Skeletal muscle tissue (tissue), 4 donors: Measurements from ENCODE around the gene DUSP10. TPM values are rescaled to one million over a fixed set of nuclear protein-coding genes. Genes with fewer than 3 reads are reported as not detected.

Experiments used
- H3K27ac ChIP-seq: one replicate; pipeline ENCODE4 v1.7.0; 2013; ENCODE audit warnings: mild to moderate bottlenecking, low read depth, low read length, inconsistent platforms
- H3K27me3 ChIP-seq, 3 donors: one replicate each; pipeline ENCODE4 v1.7.0; 2013; ENCODE audit warnings: low read length in 3 of 3; ENCODE audit not compliant: control insufficient read depth in 3 of 3, insufficient read depth in 3 of 3
- H3K36me3 ChIP-seq, 3 donors: one replicate each; pipeline ENCODE4 v1.7.0; 2013; ENCODE audit warnings: low read length in 3 of 3; ENCODE audit not compliant: control insufficient read depth in 3 of 3, insufficient read depth in 3 of 3
- H3K4me1 ChIP-seq, 3 donors: one replicate each; pipeline ENCODE4 v1.7.0; 2013; ENCODE audit warnings: low read length in 3 of 3, mild to moderate bottlenecking in 3 of 3; ENCODE audit not compliant: control insufficient read depth in 3 of 3, insufficient read depth in 3 of 3
- H3K4me3 ChIP-seq, 3 donors: one replicate each; pipeline ENCODE4 v1.7.0; 2013; ENCODE audit warnings: low read length in 3 of 3
- H3K9ac ChIP-seq, 3 donors: one replicate each; pipeline ENCODE4 v1.7.0; 2013; ENCODE audit warnings: low read length in 3 of 3, mild to moderate bottlenecking in 3 of 3, moderate library complexity in 2 of 3, low read depth in 1 of 3
- H3K9me3 ChIP-seq, 3 donors: one replicate each; pipeline ENCODE4 v1.7.0; 2013; ENCODE audit warnings: low read length in 3 of 3; ENCODE audit not compliant: control insufficient read depth in 3 of 3
- total RNA-seq: library from RNA; depleted of rRNA; stranded (reverse); fragments of >200 nt; gene quantifications from one replicate; pipeline ENCODE4 v1.2.3, GENCODE V29; 2014
- donor health status: Osteomylitis.

DUSP10 gene
- total RNA-seq, 1 donor from 2014 or later, result 28.2 TPM

DNA sequence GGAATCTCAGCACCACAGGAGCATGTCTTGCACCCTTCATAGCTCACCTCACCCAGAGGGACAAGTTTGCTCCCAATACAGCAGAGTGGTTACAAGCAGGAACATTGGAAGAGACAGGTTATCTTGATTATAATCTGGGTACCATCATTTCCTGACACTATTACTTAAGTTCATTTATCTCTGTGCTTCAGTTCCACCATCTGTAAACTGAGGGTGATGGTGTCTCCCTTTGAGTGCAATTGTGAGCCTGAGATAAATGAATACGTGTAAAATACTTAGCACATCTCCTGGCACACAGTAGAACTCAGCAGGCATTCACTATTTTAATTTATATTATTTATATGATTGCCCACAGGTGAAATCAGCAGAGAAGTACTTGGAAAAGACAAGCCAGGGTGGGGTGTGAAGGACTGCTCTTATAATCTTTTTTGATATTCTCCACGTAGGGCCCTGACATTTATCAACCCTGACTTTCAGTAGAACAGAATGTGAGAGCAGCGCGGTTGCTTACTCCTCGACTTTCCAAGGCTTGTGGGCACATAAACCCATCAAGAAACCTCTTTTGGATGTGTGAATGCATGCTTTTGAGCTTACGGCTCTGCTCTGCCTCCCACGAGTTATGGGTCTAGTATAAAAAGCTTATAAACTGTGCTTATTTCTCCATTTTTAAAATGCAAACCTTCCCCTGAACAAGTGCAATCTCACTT, 34.9 kb downstream of the DUSP10 start:
- H3K4me1 ChIP-seq, result peaks cover 20 to 36% (median 26%) of the 10 kb centered on the region in 3 donors
- peaks cover 9 to 20% (median 17%) of the 10 kb centered on the region in 3 donors for H3K36me3 ChIP-seq
- no peak overlapping the region for H3K9ac ChIP-seq
- no peaks in the 10 kb centered on the region for H3K9me3 ChIP-seq
- no peaks in the 10 kb centered on the region for H3K27me3 ChIP-seq
- no peak overlapping the region for H3K27ac ChIP-seq
- no peak overlapping the region for H3K4me3 ChIP-seq

- Histone ChIP-seq H3K4me1 (peaks cover 16 to 29% (median 19%) of the 10 kb centered on the region in 3 donors), H3K27me3 (no peaks in the 10 kb centered on the region), H3K9me3 (no peaks in the 10 kb centered on the region), H3K27ac (no peak overlapping the region), H3K36me3 (peaks cover 9 to 24% (median 17%) of the 10 kb centered on the region in 3 donors), H3K4me3 (no peak overlapping the region), H3K9ac (no peak overlapping the region)
Observed at GRCh38 chr1:221706191-221706590, 35.7 kb downstream of the DUSP10 start.

- Histone ChIP-seq H3K27me3 (no peaks in the 10 kb centered on the region), H3K27ac (no peak overlapping the region), H3K36me3 (peaks cover 9 to 24% (median 21%) of the 10 kb centered on the region in 3 donors), H3K9ac (no peak overlapping the region), H3K4me3 (no peak overlapping the region), H3K4me1 (peaks cover 8 to 16% (median 12%) of the 10 kb centered on the region in 3 donors), H3K9me3 (no peaks in the 10 kb centered on the region)
Observed at GRCh38 chr1:221704306-221704705, 37.6 kb downstream of the DUSP10 start.

DNA sequence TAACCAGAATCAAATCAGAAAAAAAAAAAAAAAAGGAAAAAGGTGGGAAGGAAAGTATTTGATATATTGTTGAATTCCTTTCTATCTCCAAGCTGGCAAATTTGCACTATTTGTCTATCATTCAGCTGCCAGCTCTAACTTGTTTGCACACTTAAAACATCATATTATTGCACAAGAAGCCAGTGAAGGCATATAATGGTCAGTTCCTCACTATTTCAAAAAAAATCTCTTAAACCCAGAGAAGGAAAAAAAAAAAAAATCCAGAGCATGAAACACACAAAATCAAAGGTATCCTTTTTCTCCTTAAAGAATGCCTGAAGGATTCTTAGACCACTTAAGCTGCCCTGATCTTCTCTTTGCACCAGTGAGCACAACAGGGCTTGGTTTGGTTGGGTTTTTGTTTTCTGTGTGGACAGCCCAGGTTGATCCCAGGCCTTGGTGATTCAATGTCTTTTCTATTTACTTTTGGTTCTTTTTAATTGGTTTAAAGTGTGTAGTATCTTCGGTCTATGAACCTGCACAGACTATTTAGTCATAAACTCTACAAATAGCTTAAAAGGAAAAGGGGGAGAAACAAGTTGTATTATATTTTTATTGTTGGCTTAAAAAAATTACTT, 40.2 kb downstream of the DUSP10 start:
- Histone ChIP-seq H3K9me3 (no peaks in the 10 kb centered on the region), H3K36me3 (peaks cover 9 to 24% (median 21%) of the 10 kb centered on the region in 3 donors), H3K27ac (no peak overlapping the region), H3K4me3 (no peak overlapping the region), H3K4me1 (peaks cover 4 to 20% (median 5%) of the 10 kb centered on the region in 3 donors), H3K27me3 (no peaks in the 10 kb centered on the region), H3K9ac (no peak overlapping the region)

DNA sequence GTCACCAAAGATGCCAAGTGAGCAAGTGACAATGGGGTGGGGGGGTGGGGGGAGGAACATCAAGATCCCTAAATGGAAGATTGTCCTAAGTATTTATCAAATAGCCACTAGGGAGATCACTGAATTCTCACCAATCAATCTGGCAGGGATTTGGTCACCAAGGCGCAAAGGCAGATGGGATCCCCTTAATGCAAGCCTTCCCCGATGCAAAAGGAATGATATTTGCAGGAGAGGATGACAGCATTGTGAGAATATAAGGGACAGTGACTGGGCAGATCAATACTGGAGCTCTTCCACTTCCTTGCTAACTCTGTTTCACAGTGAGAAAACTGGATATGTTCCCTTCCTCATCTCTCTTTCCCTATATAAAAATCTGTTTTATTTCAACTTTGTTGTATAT, 40.9 kb downstream of the DUSP10 start:
- peaks cover 4 to 18% (median 5%) of the 10 kb centered on the region in 3 donors for H3K4me1 ChIP-seq
- H3K9ac ChIP-seq, result no peak overlapping the region
- H3K27me3 ChIP-seq, result no peaks in the 10 kb centered on the region
- H3K4me3 ChIP-seq, result no peak overlapping the region
- H3K27ac ChIP-seq, result no peak overlapping the region
- H3K36me3 ChIP-seq, result peaks cover 6 to 22% (median 19%) of the 10 kb centered on the region in 3 donors
- H3K9me3 ChIP-seq, result no peaks in the 10 kb centered on the region

DNA sequence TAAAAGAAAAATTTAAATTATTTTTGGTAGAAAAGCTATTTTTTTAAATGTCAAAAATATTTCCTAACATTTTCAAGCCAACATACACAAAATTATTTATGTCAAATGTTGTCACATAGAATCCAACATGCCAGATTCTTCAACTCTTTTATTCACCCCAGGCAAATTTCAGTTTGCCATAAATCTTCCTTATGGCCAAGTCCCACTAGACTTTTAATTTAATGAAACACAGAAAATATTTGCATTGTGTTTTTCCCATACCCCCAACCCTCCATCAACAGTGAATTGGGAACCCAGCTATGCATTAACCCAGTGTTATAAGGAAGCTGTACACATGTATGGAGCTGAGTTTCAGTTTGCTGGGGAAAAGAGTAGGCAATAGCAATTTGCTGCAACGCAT, 41.4 kb downstream of the DUSP10 start:
- Histone ChIP-seq H3K36me3 (peaks cover 4 to 17% (median 16%) of the 10 kb centered on the region in 3 donors), H3K27ac (no peak overlapping the region), H3K4me3 (no peak overlapping the region), H3K4me1 (peaks cover 4 to 17% (median 5%) of the 10 kb centered on the region in 3 donors), H3K9ac (no peak overlapping the region), H3K27me3 (no peaks in the 10 kb centered on the region), H3K9me3 (no peaks in the 10 kb centered on the region)

GRCh38 chr1:221699978-221700519, 41.8 kb downstream of the DUSP10 start:
- Histone ChIP-seq H3K27ac (no peak overlapping the region), H3K9me3 (no peaks in the 10 kb centered on the region), H3K4me3 (no peak overlapping the region), H3K9ac (no peak overlapping the region), H3K36me3 (peaks cover 2 to 15% (median 13%) of the 10 kb centered on the region in 3 donors), H3K27me3 (no peaks in the 10 kb centered on the region), H3K4me1 (peaks cover 4 to 15% (median 5%) of the 10 kb centered on the region in 3 donors)

DNA sequence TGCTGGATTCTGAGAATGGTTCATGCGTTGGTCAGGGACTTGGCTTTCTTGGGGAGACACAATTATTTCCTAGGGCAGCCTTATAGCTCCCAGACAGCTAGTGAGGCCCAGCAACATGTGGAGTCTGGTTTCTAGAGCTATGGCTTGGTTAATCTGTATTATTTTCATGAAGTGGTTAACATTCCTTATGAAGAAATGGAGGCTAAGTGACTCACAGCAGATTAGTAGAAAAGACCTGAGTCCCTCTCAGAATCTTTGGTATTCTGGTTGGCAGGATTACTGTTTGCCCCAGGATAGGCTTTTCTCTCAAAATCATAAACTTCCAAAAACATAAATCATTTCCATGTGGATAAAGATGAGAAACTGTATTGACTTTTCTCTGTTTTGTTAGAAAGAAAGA, 42.3 kb downstream of the DUSP10 start:
- no peaks in the 10 kb centered on the region for H3K9me3 ChIP-seq
- H3K27ac ChIP-seq, result no peak overlapping the region
- H3K4me3 ChIP-seq, result no peak overlapping the region
- peaks cover 4 to 15% (median 5%) of the 10 kb centered on the region in 3 donors for H3K4me1 ChIP-seq
- no peak overlapping the region for H3K9ac ChIP-seq
- peaks cover 2 to 13% (median 13%) of the 10 kb centered on the region in 3 donors for H3K36me3 ChIP-seq
- no peaks in the 10 kb centered on the region for H3K27me3 ChIP-seq

DNA sequence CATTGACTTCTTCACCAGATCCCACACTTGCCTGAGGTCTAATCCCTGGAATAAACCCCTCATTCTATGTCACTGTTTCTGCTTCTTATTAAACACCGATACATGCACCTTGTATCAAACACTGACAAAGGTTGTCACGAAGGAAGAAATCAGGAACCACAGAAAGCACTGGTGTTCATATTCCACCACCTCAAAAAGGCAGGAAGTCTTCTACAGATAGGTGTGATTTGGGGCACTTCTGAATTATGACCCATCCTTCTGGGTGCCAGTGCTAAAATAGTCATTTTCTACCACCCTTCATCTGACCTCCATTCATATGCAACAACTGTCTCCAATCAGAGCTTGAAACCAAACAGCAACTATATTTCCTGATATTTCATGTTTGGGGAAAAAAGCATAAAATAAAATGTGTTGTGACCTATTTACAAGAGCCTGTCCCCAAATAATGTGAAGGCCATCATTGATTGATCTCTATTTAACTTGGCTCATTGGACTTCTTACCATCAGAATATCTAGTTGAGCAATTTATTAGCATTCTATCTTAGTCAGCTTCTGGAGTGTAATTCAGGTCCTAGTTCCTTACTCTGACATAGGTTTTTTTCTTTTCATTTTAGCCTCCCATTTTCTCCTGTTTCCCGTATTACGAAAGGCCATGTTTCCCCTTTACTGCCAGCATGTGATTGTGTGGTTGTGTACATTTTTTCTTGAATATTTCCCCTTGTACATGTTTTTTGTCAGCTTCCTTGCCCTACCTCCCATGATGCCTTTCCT, 43.1 kb downstream of the DUSP10 start:
- Histone ChIP-seq H3K9me3 (peaks cover 0 to 1% (median under 1%) of the 10 kb centered on the region in 3 donors), H3K27me3 (no peaks in the 10 kb centered on the region), H3K9ac (no peak overlapping the region), H3K36me3 (peaks cover 0 to 13% (median 9%) of the 10 kb centered on the region in 3 donors), H3K27ac (peak overlapping the region; percentile 6), H3K4me3 (no peak overlapping the region), H3K4me1 (peaks cover 4 to 15% (median 5%) of the 10 kb centered on the region in 3 donors)
